HepG2 (cell line): ENCODE data around the gene RASL10B. TPM values are rescaled to one million over a fixed set of nuclear protein-coding genes. Genes with fewer than 3 reads are reported as not detected.

Experiments
- ATAC-seq: fragments of 200-7000 bp; cut with Tn5 transposase; 3 replicates; pipeline ENCODE4 v1.9.1; 2020; ENCODE audit warnings: mild to moderate bottlenecking, moderate library complexity
- BruUV-seq: library from RNA; stranded (reverse); fragments of 400-500 nt; replicated peaks from 2 replicates; lab custom pipeline; 2021; lab: Mats Ljungman, UMichigan
- CTCF ChIA-PET: fragments of 300-600 bp; formaldehyde crosslinking; extraction: SDS; loops from one replicate; lab custom pipeline; 2021; ENCODE audit warnings: low total read pairs, inconsistent platforms, low intra/inter-chr PET ratio; lab: Yijun Ruan, JAX
- POLR2A ChIA-PET: fragments of 350-600 bp; sonication (Branson Sonifier 250); formaldehyde crosslinking; loops from one replicate; lab custom pipeline; 2020; ENCODE audit warnings: antibody characterized with exemption, inconsistent platforms; lab: Yijun Ruan, JAX
- DNase-seq: peaks from one replicate; pipeline ENCODE4 v3.0.0-alpha.2; 2015; ENCODE audit warnings: low spot score
- FAIRE-seq: peaks from 3 replicates; lab custom pipeline; 2011; peaks lifted over from hg19 to GRCh38; lab: Jason Lieb, UNC
- H2AFZ ChIP-seq: one replicate; pipeline ENCODE4 v1.6.1; 2011; ENCODE audit warnings: low read length, inconsistent platforms
- H3K27ac ChIP-seq: fragments of 300-600 bp; 3 replicates; pipeline ENCODE4 v1.8.0; 2011; ENCODE audit warnings: mixed run types, mild to moderate bottlenecking, mixed read lengths, low read length, inconsistent platforms; ENCODE audit not compliant: insufficient read depth; ENCODE audit errors: extremely low read length
- H3K27me3 ChIP-seq, 2 experiments: fragments of 200-600 bp in 1 of 2; 2 replicates in 1 of 2; 3 replicates in 1 of 2; pipeline versions ENCODE4 v1.6.0 to v1.8.0; 2011; ENCODE audit warnings: low read length in 2 of 2, mild to moderate bottlenecking in 2 of 2, moderate library complexity in 2 of 2, inconsistent platforms in 1 of 2; ENCODE audit not compliant: insufficient read depth in 2 of 2, control insufficient read depth in 1 of 2
- H3K36me3 ChIP-seq, 2 experiments: fragments of 200-600 bp in 1 of 2; replicated peaks in 1 of 2; 2 replicates in 1 of 2; 3 replicates in 1 of 2; pipeline versions ENCODE4 v1.5.1 to v1.8.0; 2011; ENCODE audit warnings: low read length in 2 of 2, inconsistent platforms in 1 of 2; ENCODE audit not compliant: insufficient read depth in 2 of 2, control insufficient read depth in 1 of 2
- H3K4me1 ChIP-seq: 2 replicates; pipeline ENCODE4 v1.5.1; 2012; ENCODE audit warnings: low read length, inconsistent platforms; ENCODE audit not compliant: insufficient read depth
- H3K4me2 ChIP-seq: 2 replicates; pipeline ENCODE4 v1.6.0; 2011; ENCODE audit warnings: low read depth, low read length, inconsistent platforms
- H3K4me3 ChIP-seq, 3 experiments: fragments of 200-600 bp in 1 of 3; sonication (generic), shearing (Covaris generic) in 1 of 3; replicated peaks in 1 of 3; 2 replicates each; pipeline ENCODE4 v1.5.1; 2011 to 2016; ENCODE audit warnings: low read length in 3 of 3, inconsistent platforms in 2 of 3, low read depth in 2 of 3, mild to moderate bottlenecking in 2 of 3, control low read depth in 1 of 3, mixed read lengths in 1 of 3; ENCODE audit not compliant: insufficient read depth in 1 of 3
- H3K79me2 ChIP-seq: one replicate; pipeline ENCODE4 v1.6.1; 2011; ENCODE audit warnings: low read length, inconsistent platforms; ENCODE audit not compliant: insufficient read depth
- H3K9ac ChIP-seq: 2 replicates; pipeline ENCODE4 v1.6.0; 2011; ENCODE audit warnings: mild to moderate bottlenecking, low read depth, low read length, inconsistent platforms; ENCODE audit not compliant: insufficient read depth
- H3K9me3 ChIP-seq: 2 replicates; pipeline ENCODE4 v1.5.1; 2012; ENCODE audit warnings: mild to moderate bottlenecking, low read length
- H4K20me1 ChIP-seq: 2 replicates; pipeline ENCODE4 v1.6.0; 2011; ENCODE audit warnings: inconsistent platforms, mild to moderate bottlenecking, low read length, moderate library complexity; ENCODE audit not compliant: insufficient read depth
- THYN1 ChIP-seq: sonication (generic); formaldehyde crosslinking; IDR thresholded peaks from 2 replicates; pipeline ENCODE4 v1.8.1; 2023; ENCODE audit warnings: low read depth, mild to moderate bottlenecking, moderate library complexity, missing genetic modification reagents, borderline replicate concordance
- WGBS: methylation state at CpG from one replicate; pipeline ENCODE4 v1.1.6; 2017; ENCODE audit warnings: low lambda C conversion rate; 5-methylcytosine and 5-hydroxymethylcytosine counted together
- in situ Hi-C: cut with HindIII; loops from 2 replicates; pipeline ENCODE4 v1.10.0; 2017; ENCODE audit warnings: low pct_unique_long_range_greater_than_20kb; ENCODE audit not compliant: extremely low pct_ligation_motif_present
- intact Hi-C: fragments of 100-400 bp; cut with micrococcal nuclease; formaldehyde crosslinking; loops from one replicate; pipeline ENCODE4 v1.10.0; 2022; ENCODE audit not compliant: unreplicated experiment
- polyA plus RNA-seq, 8 experiments: library from polyadenylated mRNA; depleted of rRNA in 3 of 8; stranded (reverse) in 7 of 8; unstranded in 1 of 8; fragments of >200 nt; fragmentation: Illumina TruSeq in 4 of 8; extraction: Trizol in 4 of 8; gene quantifications; 2 replicates each; pipeline versions ENCODE4 v1.2.1 to v1.2.3, GENCODE V29; 2011 to 2016; ENCODE audit warnings: low read depth in 4 of 8, missing spikeins in 1 of 8, mixed read lengths in 1 of 8; ENCODE audit not compliant: insufficient read depth in 1 of 8
- total RNA-seq, 5 experiments: library from RNA; depleted of rRNA; stranded (reverse); fragments of >200 nt; fragmentation: Illumina TruSeq; extraction: Trizol; gene quantifications; 2 replicates each; pipeline ENCODE4 v1.2.3, GENCODE V29; 2016; ENCODE audit warnings: low read depth in 1 of 5
- TF ChIP-seq, protein P1 (sequence below): sonication (generic); formaldehyde crosslinking; IDR thresholded peaks from 2 replicates; pipeline ENCODE4 v1.8.1; 2023; ENCODE audit warnings: missing genetic modification reagents, mild to moderate bottlenecking, borderline replicate concordance
- TF ChIP-seq, protein P2 (sequence below): sonication (generic); formaldehyde crosslinking; IDR thresholded peaks from 2 replicates; pipeline ENCODE4 v1.4.0; 2020; ENCODE audit warnings: missing genetic modification reagents
- TF ChIP-seq, protein P3 (sequence below): IDR thresholded peaks from 2 replicates; pipeline ENCODE4 v1.6.1; 2016; ENCODE audit warnings: low read depth, missing genetic modification reagents, missing compliant biosample characterization
- TF ChIP-seq, protein P4 (sequence below): sonication (generic); formaldehyde crosslinking; IDR thresholded peaks from 2 replicates; pipeline ENCODE4 v1.8.0; 2023; ENCODE audit warnings: mild to moderate bottlenecking, missing genetic modification reagents

RASL10B gene
- total and polyA plus RNA-seq, 2 of the 13 experiments (the other 11 are each of a cell fraction or from before 2014, with no cell fraction given) = 8.8 to 11.0 TPM

DNA sequence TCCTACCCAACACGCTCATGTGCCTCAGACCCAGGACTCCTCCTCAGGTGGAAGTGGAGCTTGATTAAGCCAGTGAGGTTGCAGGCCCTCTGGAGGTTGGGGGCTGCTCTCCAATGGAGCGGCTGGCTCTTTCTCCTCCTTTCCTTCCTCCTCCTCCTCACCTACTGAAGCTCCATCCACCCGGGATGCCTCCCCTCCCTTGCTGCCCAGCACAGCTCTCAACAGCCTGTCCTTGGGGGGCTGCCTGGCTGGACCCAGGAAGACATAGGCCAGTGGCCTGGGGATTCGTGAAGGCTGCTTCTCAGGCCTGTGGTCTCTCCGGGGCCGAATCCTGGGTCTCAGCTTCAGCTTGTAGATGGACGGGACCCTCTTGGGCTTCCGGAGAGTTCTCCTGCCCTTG, 13.4 kb downstream of the RASL10B start:
- H3K27me3 ChIP-seq = peaks cover 3 to 43% of the 10 kb centered on the region in 2 experiments; a peak in 4 of 5 replicates
- DNase-seq (no peak), ATAC-seq (no peak), FAIRE-seq (no peak)
- H3K36me3 ChIP-seq = no peaks in the 10 kb centered on the region
- ChIA-PET POLR2A (no interaction called here), CTCF (no interaction called here)
- BruUV-seq = no TSS peak
- in situ Hi-C loops = loop anchor here (5.0 to 25.0 kb wide), 3 partner anchors 133 to 433 kb away; no protein-coding TSS in a partner anchor
- H3K4me2 ChIP-seq = no peak overlapping the region
- no peaks in the 10 kb centered on the region for H3K9me3 ChIP-seq
- intact Hi-C loops = loop anchor here (5.0 kb wide), 1 partner anchor 188 kb away; no protein-coding TSS in a partner anchor
- H3K9ac ChIP-seq = no peak overlapping the region
- H3K79me2 ChIP-seq = no peaks in the 10 kb centered on the region
- peaks cover 10% of the 10 kb centered on the region for H3K4me1 ChIP-seq
- H2AFZ ChIP-seq = no peak overlapping the region
- 17% methylated on average over 3 of the region's 8 CpGs for WGBS
- no peak overlapping the region for H3K27ac ChIP-seq
- no peaks in the 10 kb centered on the region for H4K20me1 ChIP-seq
- no peak overlapping the region for H3K4me3 ChIP-seq
- TF ChIP-seq, protein P1, sequence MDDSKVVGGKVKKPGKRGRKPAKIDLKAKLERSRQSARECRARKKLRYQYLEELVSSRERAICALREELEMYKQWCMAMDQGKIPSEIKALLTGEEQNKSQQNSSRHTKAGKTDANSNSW (CRISPR knock-in tag) = no peak
- TF ChIP-seq, protein P2, sequence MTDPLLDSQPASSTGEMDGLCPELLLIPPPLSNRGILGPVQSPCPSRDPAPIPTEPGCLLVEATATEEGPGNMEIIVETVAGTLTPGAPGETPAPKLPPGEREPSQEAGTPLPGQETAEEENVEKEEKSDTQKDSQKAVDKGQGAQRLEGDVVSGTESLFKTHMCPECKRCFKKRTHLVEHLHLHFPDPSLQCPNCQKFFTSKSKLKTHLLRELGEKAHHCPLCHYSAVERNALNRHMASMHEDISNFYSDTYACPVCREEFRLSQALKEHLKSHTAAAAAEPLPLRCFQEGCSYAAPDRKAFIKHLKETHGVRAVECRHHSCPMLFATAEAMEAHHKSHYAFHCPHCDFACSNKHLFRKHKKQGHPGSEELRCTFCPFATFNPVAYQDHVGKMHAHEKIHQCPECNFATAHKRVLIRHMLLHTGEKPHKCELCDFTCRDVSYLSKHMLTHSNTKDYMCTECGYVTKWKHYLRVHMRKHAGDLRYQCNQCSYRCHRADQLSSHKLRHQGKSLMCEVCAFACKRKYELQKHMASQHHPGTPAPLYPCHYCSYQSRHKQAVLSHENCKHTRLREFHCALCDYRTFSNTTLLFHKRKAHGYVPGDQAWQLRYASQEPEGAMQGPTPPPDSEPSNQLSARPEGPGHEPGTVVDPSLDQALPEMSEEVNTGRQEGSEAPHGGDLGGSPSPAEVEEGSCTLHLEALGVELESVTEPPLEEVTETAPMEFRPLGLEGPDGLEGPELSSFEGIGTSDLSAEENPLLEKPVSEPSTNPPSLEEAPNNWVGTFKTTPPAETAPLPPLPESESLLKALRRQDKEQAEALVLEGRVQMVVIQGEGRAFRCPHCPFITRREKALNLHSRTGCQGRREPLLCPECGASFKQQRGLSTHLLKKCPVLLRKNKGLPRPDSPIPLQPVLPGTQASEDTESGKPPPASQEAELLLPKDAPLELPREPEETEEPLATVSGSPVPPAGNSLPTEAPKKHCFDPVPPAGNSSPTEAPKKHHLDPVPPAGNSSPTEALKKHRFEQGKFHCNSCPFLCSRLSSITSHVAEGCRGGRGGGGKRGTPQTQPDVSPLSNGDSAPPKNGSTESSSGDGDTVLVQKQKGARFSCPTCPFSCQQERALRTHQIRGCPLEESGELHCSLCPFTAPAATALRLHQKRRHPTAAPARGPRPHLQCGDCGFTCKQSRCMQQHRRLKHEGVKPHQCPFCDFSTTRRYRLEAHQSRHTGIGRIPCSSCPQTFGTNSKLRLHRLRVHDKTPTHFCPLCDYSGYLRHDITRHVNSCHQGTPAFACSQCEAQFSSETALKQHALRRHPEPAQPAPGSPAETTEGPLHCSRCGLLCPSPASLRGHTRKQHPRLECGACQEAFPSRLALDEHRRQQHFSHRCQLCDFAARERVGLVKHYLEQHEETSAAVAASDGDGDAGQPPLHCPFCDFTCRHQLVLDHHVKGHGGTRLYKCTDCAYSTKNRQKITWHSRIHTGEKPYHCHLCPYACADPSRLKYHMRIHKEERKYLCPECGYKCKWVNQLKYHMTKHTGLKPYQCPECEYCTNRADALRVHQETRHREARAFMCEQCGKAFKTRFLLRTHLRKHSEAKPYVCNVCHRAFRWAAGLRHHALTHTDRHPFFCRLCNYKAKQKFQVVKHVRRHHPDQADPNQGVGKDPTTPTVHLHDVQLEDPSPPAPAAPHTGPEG (CRISPR knock-in tag) = no peak
- TF ChIP-seq, protein P3, sequence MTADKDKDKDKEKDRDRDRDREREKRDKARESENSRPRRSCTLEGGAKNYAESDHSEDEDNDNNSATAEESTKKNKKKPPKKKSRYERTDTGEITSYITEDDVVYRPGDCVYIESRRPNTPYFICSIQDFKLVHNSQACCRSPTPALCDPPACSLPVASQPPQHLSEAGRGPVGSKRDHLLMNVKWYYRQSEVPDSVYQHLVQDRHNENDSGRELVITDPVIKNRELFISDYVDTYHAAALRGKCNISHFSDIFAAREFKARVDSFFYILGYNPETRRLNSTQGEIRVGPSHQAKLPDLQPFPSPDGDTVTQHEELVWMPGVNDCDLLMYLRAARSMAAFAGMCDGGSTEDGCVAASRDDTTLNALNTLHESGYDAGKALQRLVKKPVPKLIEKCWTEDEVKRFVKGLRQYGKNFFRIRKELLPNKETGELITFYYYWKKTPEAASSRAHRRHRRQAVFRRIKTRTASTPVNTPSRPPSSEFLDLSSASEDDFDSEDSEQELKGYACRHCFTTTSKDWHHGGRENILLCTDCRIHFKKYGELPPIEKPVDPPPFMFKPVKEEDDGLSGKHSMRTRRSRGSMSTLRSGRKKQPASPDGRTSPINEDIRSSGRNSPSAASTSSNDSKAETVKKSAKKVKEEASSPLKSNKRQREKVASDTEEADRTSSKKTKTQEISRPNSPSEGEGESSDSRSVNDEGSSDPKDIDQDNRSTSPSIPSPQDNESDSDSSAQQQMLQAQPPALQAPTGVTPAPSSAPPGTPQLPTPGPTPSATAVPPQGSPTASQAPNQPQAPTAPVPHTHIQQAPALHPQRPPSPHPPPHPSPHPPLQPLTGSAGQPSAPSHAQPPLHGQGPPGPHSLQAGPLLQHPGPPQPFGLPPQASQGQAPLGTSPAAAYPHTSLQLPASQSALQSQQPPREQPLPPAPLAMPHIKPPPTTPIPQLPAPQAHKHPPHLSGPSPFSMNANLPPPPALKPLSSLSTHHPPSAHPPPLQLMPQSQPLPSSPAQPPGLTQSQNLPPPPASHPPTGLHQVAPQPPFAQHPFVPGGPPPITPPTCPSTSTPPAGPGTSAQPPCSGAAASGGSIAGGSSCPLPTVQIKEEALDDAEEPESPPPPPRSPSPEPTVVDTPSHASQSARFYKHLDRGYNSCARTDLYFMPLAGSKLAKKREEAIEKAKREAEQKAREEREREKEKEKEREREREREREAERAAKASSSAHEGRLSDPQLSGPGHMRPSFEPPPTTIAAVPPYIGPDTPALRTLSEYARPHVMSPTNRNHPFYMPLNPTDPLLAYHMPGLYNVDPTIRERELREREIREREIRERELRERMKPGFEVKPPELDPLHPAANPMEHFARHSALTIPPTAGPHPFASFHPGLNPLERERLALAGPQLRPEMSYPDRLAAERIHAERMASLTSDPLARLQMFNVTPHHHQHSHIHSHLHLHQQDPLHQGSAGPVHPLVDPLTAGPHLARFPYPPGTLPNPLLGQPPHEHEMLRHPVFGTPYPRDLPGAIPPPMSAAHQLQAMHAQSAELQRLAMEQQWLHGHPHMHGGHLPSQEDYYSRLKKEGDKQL = no peak
- TF ChIP-seq, protein P4, sequence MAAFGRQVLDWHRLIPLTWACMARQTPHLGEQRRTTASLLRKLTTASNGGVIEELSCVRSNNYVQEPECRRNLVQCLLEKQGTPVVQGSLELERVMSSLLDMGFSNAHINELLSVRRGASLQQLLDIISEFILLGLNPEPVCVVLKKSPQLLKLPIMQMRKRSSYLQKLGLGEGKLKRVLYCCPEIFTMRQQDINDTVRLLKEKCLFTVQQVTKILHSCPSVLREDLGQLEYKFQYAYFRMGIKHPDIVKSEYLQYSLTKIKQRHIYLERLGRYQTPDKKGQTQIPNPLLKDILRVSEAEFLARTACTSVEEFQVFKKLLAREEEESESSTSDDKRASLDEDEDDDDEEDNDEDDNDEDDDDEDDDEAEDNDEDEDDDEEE = no peak
- no peak for TF ChIP-seq THYN1
